Kidney epithelial cell (primary cell): ENCODE measurements around the gene RTF2. TPM values are rescaled to one million over a fixed set of nuclear protein-coding genes. Genes with fewer than 3 reads are reported as not detected.
A peak's percentile ranks its signal among the peaks of the same experiment; 100 is the strongest.

ENCODE experiments used
- DNase-seq: peaks from one replicate; pipeline ENCODE4 v3.0.0-alpha.2; 2010; ENCODE audit warnings: low read depth
- H3K27me3 ChIP-seq: 2 replicates; pipeline ENCODE4 v1.6.0; 2011; ENCODE audit warnings: low read length; ENCODE audit not compliant: control insufficient read depth, insufficient read depth
- H3K36me3 ChIP-seq: 2 replicates; pipeline ENCODE4 v1.5.1; 2011; ENCODE audit warnings: low read length; ENCODE audit not compliant: control insufficient read depth, insufficient read depth
- H3K4me3 ChIP-seq: 2 replicates; pipeline ENCODE4 v1.5.1; 2011; ENCODE audit warnings: low read depth, mild to moderate bottlenecking, control low read depth, low read length
- CTCF ChIP-seq: IDR thresholded peaks from 2 replicates; pipeline ENCODE4 v1.5.1; 2011; ENCODE audit warnings: mild to moderate bottlenecking, moderate library complexity, low read length, control low read depth, inconsistent platforms; ENCODE audit not compliant: insufficient read depth, poor library complexity, severe bottlenecking
- total RNA-seq: library from RNA; depleted of rRNA; stranded (reverse); fragments of >200 nt; gene quantifications from 2 replicates; pipeline ENCODE4 v1.2.3, GENCODE V29; 2015

The RTF2 gene
- total RNA-seq, 1 donor from 2014 or later = 68.5 TPM

- no peaks in the 10 kb centered on the region for H3K27me3 ChIP-seq
- no peaks in the 10 kb centered on the region for H3K36me3 ChIP-seq
- peak; percentile 52 for TF ChIP-seq CTCF
- no peak overlapping the region for H3K4me3 ChIP-seq
- no peak for DNase-seq
Measured at GRCh38 chr20:56504373-56505005, 36.1 kb downstream of the RTF2 start.

- no peak for TF ChIP-seq CTCF
- H3K36me3 ChIP-seq = no peaks in the 10 kb centered on the region
- no peaks in the 10 kb centered on the region for H3K27me3 ChIP-seq
- no peak overlapping the region for H3K4me3 ChIP-seq
- no peak for DNase-seq
Measured at GRCh38 chr20:56506103-56506502, 37.7 kb downstream of the RTF2 start.

GRCh38 chr20:56511926-56512325 is 43.5 kb downstream of the RTF2 start:
- DNase-seq = no peak
- no peaks in the 10 kb centered on the region for H3K27me3 ChIP-seq
- H3K4me3 ChIP-seq = no peak overlapping the region
- TF ChIP-seq CTCF = no peak
- peaks cover 2% of the 10 kb centered on the region for H3K36me3 ChIP-seq

- DNase-seq = no peak
- TF ChIP-seq CTCF = no peak
- no peak overlapping the region for H3K4me3 ChIP-seq
- H3K27me3 ChIP-seq = no peaks in the 10 kb centered on the region
- H3K36me3 ChIP-seq = peaks cover 6% of the 10 kb centered on the region
Measured at GRCh38 chr20:56513161-56514150, 45.0 kb downstream of the RTF2 start.

GRCh38 chr20:56516631-56517030 is 48.2 kb downstream of the RTF2 start:
- H3K4me3 ChIP-seq = no peak overlapping the region
- peaks cover 6% of the 10 kb centered on the region for H3K36me3 ChIP-seq
- no peak for DNase-seq
- no peak for TF ChIP-seq CTCF
- no peaks in the 10 kb centered on the region for H3K27me3 ChIP-seq
